Neuronal stem cell (in vitro differentiated cells): ENCODE data around the gene CNOT11.

Experiments
- small RNA-seq: library from polyadenylated mRNA; stranded (forward); fragments of <200 nt; extraction: miRNeasy Mini kit (QIAGEN cat#:217004); gene quantifications from one replicate; pipeline ENCODE3, GENCODE V24; 2013; ENCODE audit not compliant: insufficient read depth

CNOT11 gene

Small RNA genes lying within 50 kb of the gene (small RNA-seq; reads per million reads assigned to genes)
- gene MIR5696 = 2.0 reads per million
- gene SNORD89 = 550 reads per million, percentile 98 among the genes with 10 or more reads in this experiment
